H1 (cell line): ENCODE data around the gene TNPO2. TPM values are rescaled to one million over a fixed set of nuclear protein-coding genes. Genes with fewer than 3 reads are reported as not detected.

Experiments used
- CTCF ChIA-PET: fragments of 300-600 bp; sonication (Branson Sonifier 250); formaldehyde crosslinking; loops from one replicate; lab custom pipeline; 2021; ENCODE audit not compliant: partially characterized antibody; lab: Charles Lee
- POLR2A ChIA-PET: fragments of 300-600 bp; sonication (Branson Sonifier 250); formaldehyde crosslinking; loops from one replicate; lab custom pipeline; 2021; ENCODE audit warnings: inconsistent platforms; ENCODE audit not compliant: partially characterized antibody; lab: Charles Lee
- DNase-seq, 2 experiments: peaks; one replicate each; pipeline versions ENCODE4 v3.0.0 to v3.0.0-alpha.2; 2010 to 2022; ENCODE audit warnings: low spot score in 2 of 2, low read depth in 1 of 2, mixed read lengths in 1 of 2
- FAIRE-seq: peaks from 2 replicates; lab custom pipeline; 2011; peaks lifted over from hg19 to GRCh38; lab: Jason Lieb, UNC
- H2AFZ ChIP-seq: 2 replicates; pipeline ENCODE4 v1.8.1; 2012; ENCODE audit warnings: low read length, inconsistent platforms
- H2AK5ac ChIP-seq: 2 replicates; pipeline ENCODE4 v1.6.1; 2013; ENCODE audit warnings: low read depth, low read length
- H2BK120ac ChIP-seq: replicated peaks from 2 replicates; pipeline ENCODE3; 2013; ENCODE audit warnings: low read depth, low read length, inconsistent platforms
- H2BK12ac ChIP-seq: 2 replicates; pipeline ENCODE4 v1.6.1; 2013; ENCODE audit warnings: low read depth, low read length
- H2BK15ac ChIP-seq: 2 replicates; pipeline ENCODE4 v1.6.1; 2013; ENCODE audit warnings: low read length
- H2BK20ac ChIP-seq: 2 replicates; pipeline ENCODE4 v1.6.1; 2013; ENCODE audit warnings: low read length
- H2BK5ac ChIP-seq: 2 replicates; pipeline ENCODE4 v1.6.1; 2013; ENCODE audit warnings: low read depth, low read length
- H3K14ac ChIP-seq: 2 replicates; pipeline ENCODE4 v1.6.1; 2013; ENCODE audit warnings: inconsistent platforms; ENCODE audit not compliant: insufficient read length
- H3K18ac ChIP-seq: 2 replicates; pipeline ENCODE4 v1.6.1; 2013; ENCODE audit warnings: low read length; ENCODE audit errors: extremely low read depth
- H3K23ac ChIP-seq: 2 replicates; pipeline ENCODE4 v1.6.1; 2013; ENCODE audit warnings: inconsistent platforms; ENCODE audit not compliant: insufficient read length
- H3K23me2 ChIP-seq: 2 replicates; pipeline ENCODE4 v1.6.1; 2013; ENCODE audit warnings: low read depth, low read length
- H3K27ac ChIP-seq: 2 replicates; pipeline ENCODE4 v1.6.1; 2011; ENCODE audit warnings: low read depth, low read length, inconsistent platforms
- H3K27me3 ChIP-seq, 4 experiments: replicated peaks in 1 of 4; 1 replicate in 1 of 4; 2 replicates in 3 of 4; pipeline versions ENCODE4 v1.6.1 to v1.8.1; 2011 to 2013; ENCODE audit warnings: low read length in 3 of 4, mild to moderate bottlenecking in 3 of 4, inconsistent platforms in 2 of 4, mixed read lengths in 2 of 4, moderate library complexity in 1 of 4; ENCODE audit not compliant: control insufficient read depth in 3 of 4, insufficient read depth in 3 of 4; ENCODE audit errors: extremely low read depth in 1 of 4
- H3K36me3 ChIP-seq, 4 experiments: 2 replicates each; pipeline versions ENCODE4 v1.6.1 to v1.8.1; 2011 to 2013; ENCODE audit warnings: mild to moderate bottlenecking in 4 of 4, low read length in 3 of 4, moderate library complexity in 2 of 4, control low read depth in 1 of 4, inconsistent platforms in 1 of 4; ENCODE audit not compliant: insufficient read depth in 4 of 4, control insufficient read depth in 2 of 4
- H3K4ac ChIP-seq: replicated peaks from 2 replicates; pipeline ENCODE3; 2013; ENCODE audit warnings: low read length, low read depth, mixed read lengths, inconsistent platforms; ENCODE audit not compliant: insufficient read length
- H3K4me1 ChIP-seq, 4 experiments: replicated peaks in 1 of 4; 1 replicate in 1 of 4; 2 replicates in 3 of 4; pipeline versions ENCODE4 v1.6.1 to v1.8.1; 2011 to 2013; ENCODE audit warnings: low read length in 3 of 4, inconsistent platforms in 2 of 4, mixed read lengths in 1 of 4; ENCODE audit not compliant: insufficient read depth in 4 of 4, control insufficient read depth in 3 of 4
- H3K4me2 ChIP-seq, 2 experiments: 2 replicates each; pipeline versions ENCODE4 v1.6.1 to v1.8.1; 2011 to 2013; ENCODE audit warnings: low read depth in 2 of 2, low read length in 2 of 2, control low read depth in 1 of 2, inconsistent platforms in 1 of 2, mild to moderate bottlenecking in 1 of 2; ENCODE audit not compliant: insufficient read depth in 1 of 2
- H3K4me3 ChIP-seq, 4 experiments: fragments of 200-600, 300-600 bp in 1 of 4; sonication (generic), shearing (Covaris generic), sonication (Bioruptor Twin) in 1 of 4; 2 replicates each; pipeline versions ENCODE4 v1.5.1 to v1.8.1; 2011 to 2016; ENCODE audit warnings: low read length in 4 of 4, low read depth in 3 of 4, control low read depth in 2 of 4, inconsistent platforms in 2 of 4, mild to moderate bottlenecking in 2 of 4, mixed read lengths in 1 of 4, moderate library complexity in 1 of 4; ENCODE audit not compliant: insufficient read depth in 2 of 4; ENCODE audit errors: extremely low read depth in 1 of 4
- H3K56ac ChIP-seq: replicated peaks from 2 replicates; pipeline ENCODE3; 2013; ENCODE audit warnings: low read depth, mild to moderate bottlenecking, mixed read lengths, low read length, inconsistent platforms; ENCODE audit not compliant: insufficient read length
- H3K79me1 ChIP-seq: 2 replicates; pipeline ENCODE4 v1.6.1; 2013; ENCODE audit warnings: low read depth, low read length, control low read depth
- H3K79me2 ChIP-seq, 2 experiments: 2 replicates each; pipeline versions ENCODE4 v1.6.1 to v1.8.1; 2012 to 2013; ENCODE audit warnings: low read length in 2 of 2, mild to moderate bottlenecking in 2 of 2, inconsistent platforms in 1 of 2; ENCODE audit not compliant: insufficient read depth in 2 of 2, control insufficient read depth in 1 of 2
- H3K9ac ChIP-seq, 4 experiments: replicated peaks in 1 of 4; 1 replicate in 1 of 4; 2 replicates in 3 of 4; pipeline versions ENCODE4 v1.6.1 to v1.8.1; 2011 to 2013; ENCODE audit warnings: low read depth in 3 of 4, low read length in 3 of 4, control low read depth in 2 of 4, mild to moderate bottlenecking in 2 of 4, moderate library complexity in 2 of 4, inconsistent platforms in 1 of 4; ENCODE audit errors: extremely low read depth in 1 of 4
- H3K9me3 ChIP-seq, 2 experiments: 2 replicates each; pipeline versions ENCODE4 v1.6.1 to v1.8.1; 2012 to 2013; ENCODE audit warnings: mild to moderate bottlenecking in 2 of 2, moderate library complexity in 2 of 2, control low read depth in 1 of 2, inconsistent platforms in 1 of 2, low read depth in 1 of 2, low read length in 1 of 2, mixed read lengths in 1 of 2; ENCODE audit not compliant: insufficient read depth in 2 of 2
- H4K20me1 ChIP-seq, 2 experiments: replicated peaks in 1 of 2; 2 replicates each; pipeline versions ENCODE3 to v1.8.1; 2011 to 2013; ENCODE audit warnings: inconsistent platforms in 2 of 2, low read length in 2 of 2, mild to moderate bottlenecking in 1 of 2; ENCODE audit not compliant: insufficient read depth in 2 of 2, control insufficient read depth in 1 of 2
- H4K5ac ChIP-seq: 2 replicates; pipeline ENCODE4 v1.6.1; 2013; ENCODE audit warnings: low read length, low read depth, mixed read lengths, inconsistent platforms; ENCODE audit not compliant: insufficient read length
- H4K8ac ChIP-seq: 2 replicates; pipeline ENCODE4 v1.8.0; 2013; ENCODE audit warnings: mild to moderate bottlenecking, moderate library complexity, low read length, inconsistent platforms; ENCODE audit not compliant: insufficient read depth; ENCODE audit errors: extremely low read depth
- H4K91ac ChIP-seq: replicated peaks from 2 replicates; pipeline ENCODE3; 2013; ENCODE audit warnings: low read length, mixed read lengths, inconsistent platforms; ENCODE audit not compliant: insufficient read length
- MAX ChIP-seq: IDR thresholded peaks from 2 replicates; pipeline ENCODE4 v1.6.1; 2012; ENCODE audit warnings: inconsistent platforms
- SRF ChIP-seq: IDR thresholded peaks from 2 replicates; pipeline ENCODE4 v1.6.1; 2011; ENCODE audit warnings: mild to moderate bottlenecking, low read depth, low read length, moderate library complexity
- WGBS, 2 experiments: shearing (Covaris generic) in 1 of 2; methylation state at CpG; one replicate each; pipeline versions ENCODE4 v1.1.6 to v1.1.7; 2013 to 2015; ENCODE audit warnings: low lambda C conversion rate in 2 of 2, mixed read lengths in 2 of 2, inconsistent platforms in 1 of 2, low coverage in 1 of 2, missing lambda C conversion rate in 1 of 2; ENCODE audit not compliant: insufficient replicate concordance in 2 of 2, insufficient coverage in 1 of 2, insufficient read length in 1 of 2; ENCODE audit errors: extremely low coverage in 1 of 2, missing lambda C conversion rate in 1 of 2; 5-methylcytosine and 5-hydroxymethylcytosine counted together
- polyA plus RNA-seq, 7 experiments: library from polyadenylated mRNA; depleted of rRNA in 3 of 7; stranded (reverse) in 5 of 7; unstranded in 2 of 7; fragments of >200 nt in 5 of 7; fragments of 200-250 nt in 2 of 7; gene quantifications; 1 replicate in 5 of 7; 2 replicates in 1 of 7; 4 replicates in 1 of 7; pipeline versions ENCODE4 v1.2.1 to v1.2.3, GENCODE V29; 2011 to 2013; ENCODE audit warnings: missing spikeins in 2 of 7, mixed read lengths in 2 of 7
- total RNA-seq: library from RNA; stranded (reverse); fragmentation: NEBNext Ultra II Directional; extraction: Animal tissue kit (Norgen Biotek cat#: 25700); gene quantifications from 2 replicates; pipeline ENCODE4 v1.2.1, GENCODE V29; 2021

TNPO2 gene
- total and polyA plus RNA-seq, 2 of the 8 experiments (the other 6 are each of a cell fraction or from before 2014, with no cell fraction given), result 112 to 121 TPM

GRCh38 chr19:12668932-12669269 is 54.8 kb downstream of the TNPO2 start:
- Histone ChIP-seq H3K4me1 (peaks cover 3 to 22% (median 7%) of the 10 kb centered on the region in 4 experiments), H4K91ac (no peak overlapping the region), H3K27ac (peak overlapping the region; percentile 99; the same call in 1 of the 2 replicates), H3K14ac (no peak overlapping the region), H4K5ac (peak overlapping the region; percentile 20), H3K9ac (peak overlapping the region; percentile 81 to 94 (median 86)), H2AFZ (peak overlapping the region; percentile 98; the same call in 1 of the 2 replicates), H2AK5ac (no peak overlapping the region), H3K4ac (no peak overlapping the region), H3K79me1 (peaks cover 4% of the 10 kb centered on the region; the same call in 1 of the 2 replicates), H3K4me3 (peak overlapping the region; percentile 78 to 95 (median 85)), H3K23me2 (peaks cover 24% of the 10 kb centered on the region), H3K9me3 (no peaks in the 10 kb centered on the region), H3K79me2 (peaks cover 0 to 22% of the 10 kb centered on the region in 2 experiments; a peak in 1 of 4 replicates), H2BK120ac (no peak overlapping the region), H3K4me2 (peak overlapping the region; percentile 86 to 95), H3K23ac (no peak overlapping the region), H2BK5ac (0 out of 2 replicates have a peak overlapping the region, but pooled peaks have one; percentile 62), H3K36me3 (peaks cover under 1 to 12% (median 8%) of the 10 kb centered on the region in 4 experiments; a peak in 7 of 8 replicates), H2BK15ac (no peak overlapping the region), H3K56ac (no peak overlapping the region), H3K18ac (no peak overlapping the region), H4K20me1 (peaks cover 3 to 16% of the 10 kb centered on the region in 2 experiments), H2BK12ac (no peak overlapping the region), H3K27me3 (no peaks in the 10 kb centered on the region; a peak in 1 of 7 replicates), H2BK20ac (no peak overlapping the region), H4K8ac (peak overlapping the region; percentile 83; the same call in 1 of the 2 replicates)
- DNase-seq (peak in 1 of 2 experiments; percentile 70), FAIRE-seq (no peak)
- CTCF ChIA-PET, result interaction anchor here (1.2 to 1.4 kb wide), 2 partner anchors 12 to 123 kb away, joined by 3 to 5 read pairs; no protein-coding TSS in a partner anchor
- WGBS, 2 experiments, result 4% methylated on average over 23 of the region's 24 CpGs; no CpG with 5 or more reads in 1 of the 2 experiments
- POLR2A ChIA-PET, result interaction anchor here (0.6 to 5.3 kb wide), 16 partner anchors 9 to 184 kb away, joined by 3 to 23 read pairs (median 4); partner anchors contain the start of genes DHPS, GET3, TNPO2 and TRIR
- TF ChIP-seq SRF (no peak), MAX (peak; percentile 7; the same call in 1 of the 2 replicates)
